A549 (cell line): Measurements from ENCODE around the gene PDCD6IP. TPM values are rescaled to one million over a fixed set of nuclear protein-coding genes. Genes with fewer than 3 reads are reported as not detected.
A peak's percentile ranks its signal among the peaks of the same experiment; 100 is the strongest.
"Not testable (repeated sequence)": the region's sequence is repeated elsewhere in the genome, so short reads cannot be mapped to it uniquely, and the experiment has no call there.

Experiments used
- ATAC-seq, 2 experiments: fragments of 200-7000 bp in 1 of 2; fragments of >200 bp in 1 of 2; cut with Nextera tagmentation in 1 of 2; cut with Tn5 transposase in 1 of 2; 3 replicates each; pipeline versions ENCODE4 v1.8.0 to v1.9.1; 2018 to 2020; ENCODE audit warnings: mild to moderate bottlenecking in 1 of 2, moderate library complexity in 1 of 2
- CTCF ChIA-PET: fragments of 300-600 bp; sonication (Branson Sonifier 250); formaldehyde crosslinking; extraction: SDS; loops from one replicate; lab custom pipeline; 2021; ENCODE audit warnings: antibody characterized with exemption, inconsistent platforms; lab: Yijun Ruan, JAX
- POLR2A ChIA-PET: fragments of 350-600 bp; formaldehyde crosslinking; extraction: SDS; loops from one replicate; lab custom pipeline; 2021; ENCODE audit warnings: antibody characterized with exemption, inconsistent platforms; lab: Yijun Ruan, JAX
- DNase-seq, 2 experiments: peaks; one replicate each; pipeline versions ENCODE4 v3.0.0 to v3.0.0-alpha.2; 2011 to 2016; ENCODE audit warnings: low read depth in 1 of 2, low spot score in 1 of 2
- FAIRE-seq: peaks from 2 replicates; lab custom pipeline; 2011; peaks lifted over from hg19 to GRCh38; lab: Jason Lieb, UNC
- H3K27ac ChIP-seq, 2 experiments: fragments of >200 bp; sonication (Bioruptor Twin); formaldehyde crosslinking; 3 replicates each; pipeline ENCODE4 v1.5.1; 2016 to 2017
- H3K4me1 ChIP-seq: fragments of >200 bp; sonication (Bioruptor Twin); formaldehyde crosslinking; 3 replicates; pipeline ENCODE4 v1.6.1; 2016
- H3K4me2 ChIP-seq: fragments of >200 bp; sonication (Bioruptor Twin); formaldehyde crosslinking; 3 replicates; pipeline ENCODE4 v1.6.1; 2016
- H3K4me3 ChIP-seq: fragments of >200 bp; sonication (Bioruptor Twin); formaldehyde crosslinking; 3 replicates; pipeline ENCODE4 v1.5.1; 2016
- H3K9me3 ChIP-seq: fragments of >200 bp; sonication (Bioruptor Twin); formaldehyde crosslinking; 3 replicates; pipeline ENCODE4 v1.6.1; 2016
- ATOH8 ChIP-seq: fragments of 250-450 bp; sonication (Bioruptor Pico); IDR thresholded peaks from 2 replicates; pipeline ENCODE4 v1.5.0; 2020; ENCODE audit warnings: low read depth, mild to moderate bottlenecking, moderate library complexity
- CBX8 ChIP-seq: fragments of 200-600 bp; sonication (generic); IDR thresholded peaks from 2 replicates; pipeline ENCODE4 v1.6.1; 2016
- CHD2 ChIP-seq: fragments of 150-350 bp; IDR thresholded peaks from 2 replicates; pipeline ENCODE4 v1.6.1; 2014; ENCODE audit warnings: low read length; ENCODE audit not compliant: partially characterized antibody
- EHF ChIP-seq: fragments of 250-450 bp; sonication (Bioruptor Pico); IDR thresholded peaks from 2 replicates; pipeline ENCODE4 v1.5.0; 2020; ENCODE audit warnings: mild to moderate bottlenecking
- EHMT2 ChIP-seq: fragments of 200-600 bp; sonication (generic); IDR thresholded peaks from 2 replicates; pipeline ENCODE4 v1.6.1; 2016; ENCODE audit warnings: antibody characterized with exemption, low read depth, mild to moderate bottlenecking, moderate library complexity
- EP300 ChIP-seq, 2 experiments: fragments of >200 bp; sonication (Bioruptor Twin); formaldehyde crosslinking; IDR thresholded peaks; 2 replicates in 1 of 2; 3 replicates in 1 of 2; pipeline ENCODE4 v1.6.1; 2016 to 2017
- ESRRA ChIP-seq: fragments of 150-350 bp; IDR thresholded peaks from 2 replicates; pipeline ENCODE4 v1.6.1; 2014; ENCODE audit warnings: mild to moderate bottlenecking, low read length, borderline replicate concordance
- FOSL2 ChIP-seq, 2 experiments: fragments of 450-650 bp in 1 of 2; fragments of >200 bp in 1 of 2; sonication (Bioruptor Twin) in 1 of 2; formaldehyde crosslinking; IDR thresholded peaks; 2 replicates each; pipeline versions ENCODE4 v1.5.0 to v1.6.1; 2016 to 2020; ENCODE audit warnings: mild to moderate bottlenecking in 1 of 2, moderate library complexity in 1 of 2
- GATA3 ChIP-seq: IDR thresholded peaks from 2 replicates; pipeline ENCODE4 v1.6.1; 2012; ENCODE audit warnings: borderline replicate concordance
- HOXA7 ChIP-seq: fragments of 250-450 bp; sonication (Bioruptor Pico); IDR thresholded peaks from 2 replicates; pipeline ENCODE4 v1.5.0; 2020; ENCODE audit warnings: mild to moderate bottlenecking, moderate library complexity
- JUN ChIP-seq, 2 experiments: fragments of >200 bp; sonication (Bioruptor Twin); formaldehyde crosslinking; IDR thresholded peaks; 2 replicates in 1 of 2; 3 replicates in 1 of 2; pipeline ENCODE4 v1.6.1; 2016 to 2017
- JUNB ChIP-seq: fragments of >200 bp; sonication (Bioruptor Twin); formaldehyde crosslinking; IDR thresholded peaks from 2 replicates; pipeline ENCODE4 v1.6.1; 2016
- KDM1A ChIP-seq: fragments of 200-600 bp; sonication (generic); IDR thresholded peaks from 2 replicates; pipeline ENCODE4 v1.6.1; 2016; ENCODE audit warnings: low read depth, mild to moderate bottlenecking
- MAZ ChIP-seq: fragments of 150-350 bp; IDR thresholded peaks from 2 replicates; pipeline ENCODE4 v1.6.1; 2014; ENCODE audit warnings: antibody characterized with exemption, low read depth, low read length, borderline replicate concordance
- NR3C1 ChIP-seq: fragments of >200 bp; sonication (Bioruptor Twin); formaldehyde crosslinking; IDR thresholded peaks from 3 replicates; pipeline ENCODE4 v1.6.1; 2017
- PBX3 ChIP-seq: IDR thresholded peaks from 2 replicates; pipeline ENCODE4 v1.6.1; 2012
- POLR2A ChIP-seq: IDR thresholded peaks from 2 replicates; pipeline ENCODE4 v1.6.1; 2012; ENCODE audit warnings: mild to moderate bottlenecking, low read length
- POLR2AphosphoS2 ChIP-seq: conservative IDR thresholded peaks from 2 replicates; pipeline ENCODE4 v1.6.1; 2012; ENCODE audit warnings: low read length, improper control_type of control experiment, inconsistent platforms
- RAD21 ChIP-seq, 2 experiments: fragments of >200 bp in 1 of 2; sonication (Bioruptor Twin) in 1 of 2; formaldehyde crosslinking in 1 of 2; IDR thresholded peaks in 1 of 2; conservative IDR thresholded peaks in 1 of 2; 2 replicates in 1 of 2; 3 replicates in 1 of 2; pipeline ENCODE4 v1.6.1; 2012 to 2018; ENCODE audit warnings: inconsistent platforms in 1 of 2
- RARB ChIP-seq: fragments of 250-450 bp; sonication (Bioruptor Pico); IDR thresholded peaks from 2 replicates; pipeline ENCODE4 v1.8.0; 2021; ENCODE audit warnings: mild to moderate bottlenecking, moderate library complexity
- REST ChIP-seq: fragments of 200-600 bp; sonication (generic); IDR thresholded peaks from 2 replicates; pipeline ENCODE4 v1.6.1; 2016; ENCODE audit warnings: antibody characterized with exemption, mild to moderate bottlenecking, moderate library complexity
- RFX5 ChIP-seq: fragments of 450-650 bp; IDR thresholded peaks from 2 replicates; pipeline ENCODE4 v1.7.1; 2014; ENCODE audit warnings: antibody characterized with exemption, mild to moderate bottlenecking, moderate library complexity
- SMC3 ChIP-seq: fragments of >200 bp; sonication (Bioruptor Twin); formaldehyde crosslinking; IDR thresholded peaks from 3 replicates; pipeline ENCODE4 v1.6.1; 2018; ENCODE audit warnings: inconsistent platforms
- SREBF2 ChIP-seq: fragments of 450-650 bp; IDR thresholded peaks from 2 replicates; pipeline ENCODE4 v1.6.1; 2014; ENCODE audit warnings: mild to moderate bottlenecking, moderate library complexity
- TFCP2L1 ChIP-seq: fragments of 250-450 bp; sonication (Bioruptor Pico); IDR thresholded peaks from 2 replicates; pipeline ENCODE4 v1.5.0; 2021; ENCODE audit warnings: mild to moderate bottlenecking
- ZFP36 ChIP-seq: fragments of 450-650 bp; IDR thresholded peaks from 2 replicates; pipeline ENCODE4 v1.6.1; 2014; ENCODE audit warnings: borderline replicate concordance; ENCODE audit not compliant: partially characterized antibody
- ZNF302 ChIP-seq: fragments of 250-450 bp; sonication (Bioruptor Pico); IDR thresholded peaks from 2 replicates; pipeline ENCODE4 v1.9.0; 2021; ENCODE audit warnings: inconsistent platforms, mild to moderate bottlenecking, moderate library complexity
- ZSCAN20 ChIP-seq: fragments of 250-450 bp; sonication (Bioruptor Pico); IDR thresholded peaks from 2 replicates; pipeline ENCODE4 v1.8.0; 2022; ENCODE audit warnings: mild to moderate bottlenecking, moderate library complexity
- whole genome bisulfite sequencing: methylation state at CpG from one replicate; pipeline ENCODE4 v1.1.6; 2017; ENCODE audit errors: missing lambda C conversion rate; 5-methylcytosine and 5-hydroxymethylcytosine counted together
- polyA plus RNA-seq, 4 experiments: library from polyadenylated mRNA; depleted of rRNA in 3 of 4; stranded (reverse); fragments of >200 nt; fragmentation: RNase III in 1 of 4; extraction: RNeasy Plus Mini Kit Qiagen cat#74134 plus additional on column Dnase treatment in 1 of 4; gene quantifications; 2 replicates in 3 of 4; 3 replicates in 1 of 4; pipeline ENCODE4 v1.2.3, GENCODE V29; 2011 to 2017

The PDCD6IP gene
- polyA plus RNA-seq, 2 of the 4 experiments (the other 2 are of a cell fraction): 145 to 221 TPM

- ATAC-seq: not testable (repeated sequence)
Observed at GRCh38 chr3:33754391-33754790, 44.0 kb upstream of the PDCD6IP start.

GRCh38 chr3:33758281-33758680 is 40.1 kb upstream of the PDCD6IP start:
- CTCF ChIA-PET: no interaction called here
- peaks cover 22% of the 10 kb centered on the region for H3K9me3 ChIP-seq
- no peak overlapping the region for H3K4me2 ChIP-seq
- no peak for DNase-seq
- ATAC-seq: no peak
- no peak for FAIRE-seq
- H3K4me1 ChIP-seq: no peaks in the 10 kb centered on the region
- H3K4me3 ChIP-seq: no peak overlapping the region
- TF ChIP-seq EP300 (IDR thresholded peaks at IDR 0.05): no peak
- TF ChIP-seq RARB (CRISPR knock-in tag): no peak
- no peak for TF ChIP-seq RFX5
- no peak for TF ChIP-seq GATA3
- TF ChIP-seq POLR2AphosphoS2: no peak
- TF ChIP-seq EHMT2: no peak
- no peak for TF ChIP-seq REST
- no peak for TF ChIP-seq CBX8
- TF ChIP-seq ZSCAN20 (CRISPR knock-in tag): no peak
- no peak for TF ChIP-seq POLR2A
- no peak for TF ChIP-seq EHF (CRISPR knock-in tag)
- no peak for TF ChIP-seq FOSL2 (IDR thresholded peaks at IDR 0.05)
- TF ChIP-seq FOSL2 (CRISPR knock-in tag; IDR thresholded peaks at IDR 0.05): no peak
- POLR2A ChIA-PET: no interaction called here
- no peak overlapping the region for H3K27ac ChIP-seq

More at GRCh38 chr3:33754391-33754790, 44.0 kb upstream of the PDCD6IP start:
- peak; percentile 46; the same call in 1 of the 2 replicates for TF ChIP-seq KDM1A
- FAIRE-seq, H3K4me3 ChIP-seq, DNase-seq, H3K4me2 ChIP-seq, CTCF ChIA-PET, H3K4me1 ChIP-seq, H3K27ac ChIP-seq, POLR2A ChIA-PET: not testable (repeated sequence)
- 5% methylated on average over 1 of the region's 1 CpG for WGBS
- H3K9me3 ChIP-seq: peaks cover 22% of the 10 kb centered on the region

- ChIA-PET CTCF (interaction anchor here (1.1 kb wide), 1 partner anchor 15 kb away, joined by 4 read pairs; no protein-coding TSS in a partner anchor), POLR2A (no interaction called here)
- no peak overlapping the region for H3K27ac ChIP-seq
- H3K4me1 ChIP-seq: no peaks in the 10 kb centered on the region
- FAIRE-seq: no peak
- DNase-seq: no peak
- H3K4me3 ChIP-seq: no peak overlapping the region
- H3K4me2 ChIP-seq: no peak overlapping the region
- ATAC-seq: no peak
- peaks cover 18% of the 10 kb centered on the region for H3K9me3 ChIP-seq
- no peak for TF ChIP-seq CBX8
- TF ChIP-seq TFCP2L1 (CRISPR knock-in tag): no peak
- TF ChIP-seq ATOH8 (CRISPR knock-in tag): no peak
- no peak for TF ChIP-seq JUN (IDR thresholded peaks at IDR 0.05)
- TF ChIP-seq SMC3: no peak
- no peak for TF ChIP-seq SREBF2
- TF ChIP-seq ESRRA: no peak
- TF ChIP-seq PBX3: no peak
- TF ChIP-seq ZNF302 (CRISPR knock-in tag): no peak
- no peak for TF ChIP-seq HOXA7 (CRISPR knock-in tag)
- TF ChIP-seq EP300 (IDR thresholded peaks at IDR 0.05): no peak
- TF ChIP-seq NR3C1: no peak
- TF ChIP-seq MAZ: no peak
- no peak for TF ChIP-seq CHD2
- no peak for TF ChIP-seq RARB (CRISPR knock-in tag)
- no peak for TF ChIP-seq JUNB
- TF ChIP-seq ZFP36: no peak
- TF ChIP-seq RAD21 (conservative IDR thresholded peaks at IDR 0.05 in 1 of 2, IDR thresholded peaks at IDR 0.05 in 1 of 2): no peak
- 58% methylated on average over 2 of the region's 2 CpGs for WGBS
Observed at GRCh38 chr3:33758864-33759263, 39.6 kb upstream of the PDCD6IP start.
